ENCODE data around the gene TIMM10B. TPM values are rescaled to one million over a fixed set of nuclear protein-coding genes. Genes with fewer than 3 reads are reported as not detected.

TIMM10B gene
- total RNA-seq, 4 donors from 2014 or later: 41.1 to 45.1 (median 42.7) TPM

DNA sequence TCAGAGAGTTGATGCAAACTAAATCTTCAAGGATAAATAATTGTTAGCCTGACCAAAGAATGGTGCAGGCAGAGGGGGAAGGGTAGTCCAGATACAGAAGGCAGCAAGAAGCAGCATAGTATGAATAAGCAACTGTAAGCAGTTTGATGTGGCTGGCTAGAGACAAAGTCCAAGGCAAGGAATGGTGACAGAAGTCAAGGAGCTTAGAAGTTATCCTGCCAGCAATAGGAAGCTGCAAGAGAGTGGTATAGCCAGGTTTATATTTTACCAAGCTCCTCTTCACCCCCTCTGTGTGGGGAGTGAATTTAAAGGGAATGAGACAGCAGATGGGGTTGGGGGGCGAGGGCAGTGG lies 22.2 kb upstream of the TIMM10B start:
- no peak for DNase-seq (ENCODE audit: extremely low spot score)
- no peaks in the 10 kb centered on the region for H3K9me3 ChIP-seq
- intact Hi-C loops (cut with DNase I): no loop called here
- no peak overlapping the region for H3K27ac ChIP-seq (replicated peaks in 1 of 4)
- peaks cover 42 to 94% (median 72%) of the 10 kb centered on the region in 4 donors for H3K36me3 ChIP-seq
- TF ChIP-seq, protein P1, sequence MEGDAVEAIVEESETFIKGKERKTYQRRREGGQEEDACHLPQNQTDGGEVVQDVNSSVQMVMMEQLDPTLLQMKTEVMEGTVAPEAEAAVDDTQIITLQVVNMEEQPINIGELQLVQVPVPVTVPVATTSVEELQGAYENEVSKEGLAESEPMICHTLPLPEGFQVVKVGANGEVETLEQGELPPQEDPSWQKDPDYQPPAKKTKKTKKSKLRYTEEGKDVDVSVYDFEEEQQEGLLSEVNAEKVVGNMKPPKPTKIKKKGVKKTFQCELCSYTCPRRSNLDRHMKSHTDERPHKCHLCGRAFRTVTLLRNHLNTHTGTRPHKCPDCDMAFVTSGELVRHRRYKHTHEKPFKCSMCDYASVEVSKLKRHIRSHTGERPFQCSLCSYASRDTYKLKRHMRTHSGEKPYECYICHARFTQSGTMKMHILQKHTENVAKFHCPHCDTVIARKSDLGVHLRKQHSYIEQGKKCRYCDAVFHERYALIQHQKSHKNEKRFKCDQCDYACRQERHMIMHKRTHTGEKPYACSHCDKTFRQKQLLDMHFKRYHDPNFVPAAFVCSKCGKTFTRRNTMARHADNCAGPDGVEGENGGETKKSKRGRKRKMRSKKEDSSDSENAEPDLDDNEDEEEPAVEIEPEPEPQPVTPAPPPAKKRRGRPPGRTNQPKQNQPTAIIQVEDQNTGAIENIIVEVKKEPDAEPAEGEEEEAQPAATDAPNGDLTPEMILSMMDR (IDR thresholded peaks at IDR 0.05): no peak
- no peak for TF ChIP-seq POLR2AphosphoS5 (IDR thresholded peaks at IDR 0.05)
- TF ChIP-seq POLR2A (IDR thresholded peaks at IDR 0.05; ENCODE audit: low read depth): no peak
- TF ChIP-seq EP300 (IDR thresholded peaks at IDR 0.05): no peak
- no peaks in the 10 kb centered on the region for H3K27me3 ChIP-seq
- H3K4me3 ChIP-seq: no peak overlapping the region
- 82% methylated on average over 1 of the region's 1 CpG for WGBS
- H3K4me1 ChIP-seq: no peaks in the 10 kb centered on the region

DNA sequence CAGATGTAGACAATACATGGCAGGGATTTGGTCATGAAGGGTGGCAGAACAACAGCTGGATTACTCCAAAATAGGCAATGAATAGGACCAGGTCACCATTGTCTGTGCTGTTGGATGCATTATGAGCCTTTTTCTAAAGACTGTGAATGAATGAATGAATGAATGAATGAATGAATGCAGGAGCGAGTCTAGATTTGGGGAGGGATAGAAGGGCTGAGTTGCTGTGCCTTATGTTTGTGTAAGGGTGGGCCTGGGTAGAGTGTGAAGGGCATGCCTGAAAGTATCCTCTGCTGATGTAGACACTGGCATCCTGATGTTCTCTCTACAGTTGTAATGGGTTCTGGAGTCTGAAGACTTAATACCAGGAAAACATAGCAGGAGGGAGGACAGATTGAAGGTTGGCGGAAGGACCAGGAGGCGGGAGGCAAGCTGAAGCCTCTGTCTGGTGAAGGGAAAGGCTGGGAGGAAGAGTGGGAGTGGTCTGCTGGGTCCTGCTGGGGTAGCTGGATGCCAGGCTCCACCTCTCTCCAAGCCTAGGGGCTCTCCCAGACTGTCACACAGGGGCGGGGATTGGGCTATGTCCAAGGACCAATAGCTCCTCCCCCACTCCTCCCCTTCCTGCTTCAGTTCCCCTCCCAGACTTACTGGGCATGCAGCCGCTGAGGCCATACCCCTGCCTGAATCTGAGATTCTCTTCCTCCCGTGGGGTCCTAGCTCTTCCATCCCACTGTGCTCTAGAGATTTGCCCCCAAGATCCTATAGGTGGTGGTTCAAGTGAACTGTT lies 12.4 kb upstream of the TIMM10B start:
- no peaks in the 10 kb centered on the region for H3K9me3 ChIP-seq
- DNase-seq (ENCODE audit: extremely low spot score): peak; percentile 96
- 27% methylated on average over 6 of the region's 6 CpGs for WGBS
- H3K27ac ChIP-seq (replicated peaks in 1 of 4): peak overlapping the region; percentile 47 to 72 (median 60)
- H3K4me3 ChIP-seq: no peak overlapping the region
- TF ChIP-seq POLR2AphosphoS5 (IDR thresholded peaks at IDR 0.05) (peak; percentile 59 to 67), EP300 (IDR thresholded peaks at IDR 0.05) (no peak)
- H3K4me1 ChIP-seq: peaks cover 8 to 42% (median 28%) of the 10 kb centered on the region in 4 donors
- H3K27me3 ChIP-seq: no peaks in the 10 kb centered on the region
- intact Hi-C loops (cut with DNase I): no loop called here
- H3K36me3 ChIP-seq: peaks cover 12 to 21% (median 16%) of the 10 kb centered on the region in 4 donors

DNA sequence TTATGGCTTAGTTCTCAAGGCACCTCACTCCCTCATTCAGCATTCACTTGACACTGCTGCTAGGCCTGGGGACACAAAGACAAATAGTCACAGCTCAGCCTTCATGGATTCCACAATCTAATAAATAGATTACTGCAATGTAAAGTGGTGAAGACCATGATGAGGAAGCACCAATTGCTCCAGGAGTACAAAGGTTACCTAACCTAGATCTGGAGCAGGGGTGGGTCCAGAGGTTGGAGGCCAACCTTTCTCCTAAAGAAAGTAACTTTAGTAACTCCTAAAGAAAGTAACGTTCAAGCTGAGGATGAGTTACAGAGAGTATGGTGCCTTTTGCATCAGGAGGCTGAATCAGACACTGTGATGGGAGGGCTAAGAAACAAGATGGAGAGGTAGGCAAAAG lies 11.7 kb upstream of the TIMM10B start:
- intact Hi-C loops (cut with DNase I): no loop called here
- H3K36me3 ChIP-seq: peaks cover 7 to 14% (median 9%) of the 10 kb centered on the region in 4 donors
- no peaks in the 10 kb centered on the region for H3K27me3 ChIP-seq
- TF ChIP-seq, protein P1 (IDR thresholded peaks at IDR 0.05): no peak
- no peak for TF ChIP-seq POLR2A (IDR thresholded peaks at IDR 0.05; ENCODE audit: low read depth)
- no peak for TF ChIP-seq EP300 (IDR thresholded peaks at IDR 0.05)
- no peak for TF ChIP-seq POLR2AphosphoS5 (IDR thresholded peaks at IDR 0.05)
- H3K4me3 ChIP-seq: no peak overlapping the region
- peaks cover 8 to 46% (median 32%) of the 10 kb centered on the region in 4 donors for H3K4me1 ChIP-seq
- no peak for DNase-seq (ENCODE audit: extremely low spot score)
- WGBS: 100% methylated on average over 1 of the region's 1 CpG
- H3K9me3 ChIP-seq: no peaks in the 10 kb centered on the region
- peak overlapping the region; percentile 47 to 72 (median 60) for H3K27ac ChIP-seq (replicated peaks in 1 of 4)

DNA sequence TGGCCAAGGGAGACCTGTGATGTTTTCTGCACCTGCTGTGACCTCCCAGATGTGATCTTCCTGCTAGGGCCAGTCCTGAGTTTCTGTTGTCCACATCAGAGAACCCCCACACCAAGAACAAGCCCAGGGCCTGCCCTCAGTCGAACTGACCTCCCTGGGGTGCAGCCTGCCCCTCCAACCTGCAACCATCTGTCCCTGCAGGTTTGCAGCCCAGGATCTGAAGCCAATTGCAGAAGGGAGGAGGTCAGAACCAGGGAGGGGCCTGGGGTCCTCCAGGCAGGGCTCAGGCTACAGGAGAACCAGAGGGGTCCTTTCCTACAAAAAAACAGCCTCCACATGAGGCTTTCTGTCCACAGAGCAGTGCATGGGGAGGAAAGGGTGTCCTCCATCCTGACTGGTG lies 8.4 kb upstream of the TIMM10B start:
- intact Hi-C loops (cut with DNase I): loop anchor here (10.0 kb wide), 1 partner anchor 132 kb away; the partner anchor contains the start of genes ILK and RRP8
- H3K4me1 ChIP-seq: peaks cover 8 to 51% (median 38%) of the 10 kb centered on the region in 4 donors
- peak overlapping the region; percentile 81 to 94 (median 87) for H3K4me3 ChIP-seq
- no peaks in the 10 kb centered on the region for H3K27me3 ChIP-seq
- TF ChIP-seq, protein P1 (IDR thresholded peaks at IDR 0.05): no peak
- no peaks in the 10 kb centered on the region for H3K9me3 ChIP-seq
- no CpG with 5 or more reads among the region's 1 CpG for WGBS
- peaks cover 9 to 19% (median 16%) of the 10 kb centered on the region in 4 donors for H3K36me3 ChIP-seq
- H3K27ac ChIP-seq (replicated peaks in 1 of 4): peak overlapping the region; percentile 90 to 95 (median 92)
- no peak for DNase-seq (ENCODE audit: extremely low spot score)

DNA sequence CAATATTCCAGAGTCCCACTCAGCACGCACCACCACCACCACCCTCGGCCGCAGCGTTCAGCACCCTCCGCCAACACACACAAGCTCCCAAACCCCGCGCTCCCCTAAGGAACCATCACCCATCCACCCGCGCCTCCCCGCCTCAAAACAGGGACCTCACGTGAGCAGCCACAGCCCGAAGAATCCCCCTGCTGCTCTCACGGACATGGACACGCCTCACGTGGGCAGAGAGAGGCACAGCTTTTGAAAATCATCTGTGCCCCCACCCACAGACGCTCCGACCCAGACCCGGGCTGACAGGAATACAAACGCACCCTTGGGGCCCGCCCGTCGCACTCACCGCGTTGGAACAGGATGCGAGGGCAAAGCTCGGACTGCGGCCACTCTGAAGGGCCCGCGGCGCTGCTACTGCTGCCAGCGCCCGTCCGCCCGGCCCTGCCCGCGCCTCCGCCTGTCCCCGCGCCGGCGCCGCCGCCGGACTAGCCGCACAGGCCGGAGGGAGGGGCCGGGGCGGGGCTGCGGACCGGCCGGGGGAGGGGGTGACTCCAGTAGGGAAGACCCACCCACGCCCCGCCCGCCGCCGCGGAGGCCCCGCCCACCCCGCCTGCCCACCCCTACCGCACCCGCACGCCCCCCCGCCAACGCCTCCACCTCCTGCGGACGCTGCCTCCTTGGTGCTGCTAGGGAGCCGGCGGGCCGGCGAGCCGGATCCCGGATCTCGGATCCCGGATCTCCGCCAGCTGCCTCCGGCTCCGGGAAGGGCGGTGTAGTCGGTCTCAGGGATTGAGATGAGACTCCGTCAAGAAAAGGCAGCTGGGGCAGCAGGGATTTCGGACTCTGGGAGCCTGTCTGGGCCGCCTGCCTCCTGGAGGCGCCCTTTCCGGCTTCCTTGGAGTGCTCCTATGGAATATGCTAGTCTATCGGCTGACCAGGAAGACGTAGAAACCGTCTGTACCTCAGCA lies 7.6 kb upstream of the TIMM10B start, which contains the start of gene TRIM3:
Gene TRIM3 (minus strand): TSS at position 491 of the 962 bp plus-strand sequence. CDS start 8,246 bp downstream, outside the sequence.
- Histone ChIP-seq H3K9me3 (no peaks in the 10 kb centered on the region), H3K4me3 (peak within 1 kb of the TSS; percentile 81 to 94 (median 87)), H3K36me3 (peaks cover 14 to 27% (median 24%) of the 10 kb centered on the region in 4 donors), H3K4me1 (peaks cover 8 to 47% (median 37%) of the 10 kb centered on the region in 4 donors), H3K27me3 (no peaks in the 10 kb centered on the region), H3K27ac (replicated peaks in 1 of 4) (peak within 1 kb of the TSS; percentile 90 to 95 (median 92))
- intact Hi-C loops (cut with DNase I): loop anchor here (10.0 kb wide), 1 partner anchor 131 kb away; the partner anchor contains the start of genes ILK and RRP8
- 0% methylated on average over 19 of the region's 87 CpGs for WGBS
- peak; percentile 99 for DNase-seq (ENCODE audit: extremely low spot score)
- peak; percentile 72 for TF ChIP-seq POLR2A (IDR thresholded peaks at IDR 0.05; ENCODE audit: low read depth)
- TF ChIP-seq, protein P1 (IDR thresholded peaks at IDR 0.05): peak in 2 of 3 experiments; percentile 19 to 27
- no peak for TF ChIP-seq EP300 (IDR thresholded peaks at IDR 0.05)
- peak; percentile 57 to 88 for TF ChIP-seq POLR2AphosphoS5 (IDR thresholded peaks at IDR 0.05)
